Liver (tissue), 9 donors: ENCODE results near the gene HPRT1. TPM values are rescaled to one million over a fixed set of nuclear protein-coding genes. Genes with fewer than 3 reads are reported as not detected.

Experiments used
- DNase-seq: peaks from one replicate; pipeline ENCODE4 v3.0.0-alpha.2; 2017; ENCODE audit warnings: low spot score
- H3K27ac ChIP-seq, 2 donors: one replicate each; pipeline ENCODE4 v1.7.0; 2013; ENCODE audit warnings: inconsistent platforms in 2 of 2, low read length in 2 of 2, control low read depth in 1 of 2, low read depth in 1 of 2, mild to moderate bottlenecking in 1 of 2
- H3K27me3 ChIP-seq, 4 donors: one replicate each; pipeline versions ENCODE4 v1.6.1 to v1.7.0; 2013; ENCODE audit warnings: low read length in 3 of 4, inconsistent platforms in 1 of 4, mild to moderate bottlenecking in 1 of 4, moderate library complexity in 1 of 4; ENCODE audit not compliant: control insufficient read depth in 4 of 4, insufficient read depth in 4 of 4
- H3K36me3 ChIP-seq, 4 donors: one replicate each; pipeline versions ENCODE4 v1.6.1 to v1.7.0; 2013; ENCODE audit warnings: low read length in 3 of 4, mild to moderate bottlenecking in 3 of 4, low read depth in 1 of 4, moderate library complexity in 1 of 4; ENCODE audit not compliant: control insufficient read depth in 4 of 4, insufficient read depth in 3 of 4
- H3K4me1 ChIP-seq, 4 donors: one replicate each; pipeline versions ENCODE4 v1.6.1 to v1.7.0; 2013; ENCODE audit warnings: low read length in 3 of 4, mild to moderate bottlenecking in 3 of 4, moderate library complexity in 1 of 4; ENCODE audit not compliant: control insufficient read depth in 4 of 4, insufficient read depth in 4 of 4
- H3K4me3 ChIP-seq, 3 donors: one replicate each; pipeline versions ENCODE4 v1.6.1 to v1.7.0; 2013; ENCODE audit warnings: low read length in 3 of 3, control low read depth in 1 of 3, low read depth in 1 of 3, mild to moderate bottlenecking in 1 of 3
- H3K9ac ChIP-seq, 2 donors: one replicate each; pipeline ENCODE4 v1.7.0; 2013; ENCODE audit warnings: low read length in 2 of 2, mild to moderate bottlenecking in 2 of 2, moderate library complexity in 2 of 2, control low read depth in 1 of 2, low read depth in 1 of 2
- H3K9me3 ChIP-seq, 4 donors: one replicate each; pipeline versions ENCODE4 v1.6.1 to v1.7.0; 2013; ENCODE audit warnings: low read length in 3 of 4; ENCODE audit not compliant: control insufficient read depth in 4 of 4
- EGR1 ChIP-seq, 2 donors: IDR thresholded peaks; 2 replicates each; pipeline ENCODE4 v1.6.1; 2016 to 2018; ENCODE audit warnings: antibody characterized with exemption in 2 of 2, low read depth in 2 of 2
- FOXA2 ChIP-seq: IDR thresholded peaks from 2 replicates; pipeline ENCODE4 v1.6.1; 2016; ENCODE audit warnings: antibody characterized with exemption
- GABPA ChIP-seq, 2 donors: IDR thresholded peaks in 1 of 2; conservative IDR thresholded peaks in 1 of 2; 2 replicates each; pipeline ENCODE4 v1.6.1; 2016; ENCODE audit warnings: antibody characterized with exemption in 2 of 2, mild to moderate bottlenecking in 1 of 2, moderate library complexity in 1 of 2
- HNF4A ChIP-seq, 2 donors: conservative IDR thresholded peaks; 2 replicates each; pipeline ENCODE4 v1.6.1; 2016; ENCODE audit warnings: antibody characterized with exemption in 2 of 2, mild to moderate bottlenecking in 2 of 2
- JUND ChIP-seq, 2 donors: IDR thresholded peaks; 2 replicates each; pipeline ENCODE4 v1.6.1; 2016; ENCODE audit warnings: antibody characterized with exemption in 2 of 2
- NR2F2 ChIP-seq: IDR thresholded peaks from 2 replicates; pipeline ENCODE4 v1.6.1; 2016; ENCODE audit warnings: antibody characterized with exemption
- RAD21 ChIP-seq, 2 donors: IDR thresholded peaks; 2 replicates each; pipeline ENCODE4 v1.6.1; 2016; ENCODE audit warnings: antibody characterized with exemption in 2 of 2, mild to moderate bottlenecking in 2 of 2
- RXRA ChIP-seq, 2 donors: IDR thresholded peaks; 2 replicates each; pipeline ENCODE4 v1.6.1; 2017 to 2018; ENCODE audit warnings: antibody characterized with exemption in 2 of 2, mild to moderate bottlenecking in 1 of 2
- SP1 ChIP-seq: IDR thresholded peaks from 2 replicates; pipeline ENCODE4 v1.6.1; 2018; ENCODE audit warnings: antibody characterized with exemption, mild to moderate bottlenecking
- TAF1 ChIP-seq: conservative IDR thresholded peaks from 2 replicates; pipeline ENCODE4 v1.6.1; 2016; ENCODE audit warnings: antibody characterized with exemption, mild to moderate bottlenecking
- YY1 ChIP-seq: IDR thresholded peaks from 2 replicates; pipeline ENCODE4 v1.6.1; 2016; ENCODE audit warnings: antibody characterized with exemption, mild to moderate bottlenecking
- WGBS: extraction: QIAGEN DNeasy Blood & Tissue Kit; methylation state at CpG from one replicate; pipeline ENCODE4 v1.1.7; 2013; 5-methylcytosine and 5-hydroxymethylcytosine counted together
- polyA plus RNA-seq, 2 donors: library from polyadenylated mRNA; stranded (reverse) in 1 of 2; unstranded in 1 of 2; fragments of 200-250 nt in 1 of 2; fragments of >200 nt in 1 of 2; fragmentation: Nextera tagmentation in 1 of 2; extraction: Ambion mirVana in 1 of 2; gene quantifications; one replicate each; pipeline versions ENCODE4 v1.2.1 to v1.2.3, GENCODE V29; 2013 to 2015
- total RNA-seq, 2 donors: library from RNA; depleted of rRNA; stranded (reverse); fragments of >200 nt; gene quantifications; one replicate each; pipeline ENCODE4 v1.2.3, GENCODE V29; 2014
- TF ChIP-seq, protein P1 (sequence below): IDR thresholded peaks from 2 replicates; pipeline ENCODE4 v1.6.1; 2016; ENCODE audit warnings: antibody characterized with exemption, mild to moderate bottlenecking
- TF ChIP-seq, protein P2 (sequence below): IDR thresholded peaks from 2 replicates; pipeline ENCODE4 v1.6.1; 2016; ENCODE audit warnings: antibody characterized with exemption
- TF ChIP-seq, protein P3 (sequence below): IDR thresholded peaks from 2 replicates; pipeline ENCODE4 v1.6.1; 2016; ENCODE audit warnings: antibody characterized with exemption
- TF ChIP-seq, protein P4 (sequence below): fragments of 150-350 bp; IDR thresholded peaks from 2 replicates; pipeline ENCODE4 v1.5.1; 2017; ENCODE audit warnings: improper control_type of control experiment, low read depth, low read length; ENCODE audit not compliant: missing input control
- donor health status: healthy.
- donor health status: healthy.
- donor health status: healthy.
- donor health status: healthy.
- donor health status: healthy.

Gene HPRT1
- total and polyA plus RNA-seq, 4 donors = 5.7 to 18.4 (median 12.1) TPM

DNA sequence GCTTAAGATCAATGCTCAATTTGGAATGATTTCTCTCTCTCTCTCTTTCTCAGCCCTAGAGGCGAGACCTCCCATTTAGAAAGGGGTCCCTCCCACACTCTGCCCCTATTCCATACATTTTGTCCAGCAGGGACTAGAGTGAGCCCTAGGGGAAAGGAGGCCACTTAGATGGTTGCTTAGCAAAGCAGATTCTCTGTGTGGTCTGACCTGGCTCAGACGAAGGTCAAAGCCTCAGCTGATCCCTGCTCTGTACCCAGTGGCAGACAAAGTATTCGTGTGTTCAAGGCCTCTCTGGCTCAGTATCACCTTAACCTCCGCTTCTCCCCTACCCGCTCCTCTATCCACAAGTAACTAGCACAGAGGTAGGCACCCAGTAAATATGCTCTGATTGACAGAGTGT is 78.4 kb downstream of the HPRT1 start (continued):
- no peak for TF ChIP-seq FOXA2
- TF ChIP-seq, protein P1, sequence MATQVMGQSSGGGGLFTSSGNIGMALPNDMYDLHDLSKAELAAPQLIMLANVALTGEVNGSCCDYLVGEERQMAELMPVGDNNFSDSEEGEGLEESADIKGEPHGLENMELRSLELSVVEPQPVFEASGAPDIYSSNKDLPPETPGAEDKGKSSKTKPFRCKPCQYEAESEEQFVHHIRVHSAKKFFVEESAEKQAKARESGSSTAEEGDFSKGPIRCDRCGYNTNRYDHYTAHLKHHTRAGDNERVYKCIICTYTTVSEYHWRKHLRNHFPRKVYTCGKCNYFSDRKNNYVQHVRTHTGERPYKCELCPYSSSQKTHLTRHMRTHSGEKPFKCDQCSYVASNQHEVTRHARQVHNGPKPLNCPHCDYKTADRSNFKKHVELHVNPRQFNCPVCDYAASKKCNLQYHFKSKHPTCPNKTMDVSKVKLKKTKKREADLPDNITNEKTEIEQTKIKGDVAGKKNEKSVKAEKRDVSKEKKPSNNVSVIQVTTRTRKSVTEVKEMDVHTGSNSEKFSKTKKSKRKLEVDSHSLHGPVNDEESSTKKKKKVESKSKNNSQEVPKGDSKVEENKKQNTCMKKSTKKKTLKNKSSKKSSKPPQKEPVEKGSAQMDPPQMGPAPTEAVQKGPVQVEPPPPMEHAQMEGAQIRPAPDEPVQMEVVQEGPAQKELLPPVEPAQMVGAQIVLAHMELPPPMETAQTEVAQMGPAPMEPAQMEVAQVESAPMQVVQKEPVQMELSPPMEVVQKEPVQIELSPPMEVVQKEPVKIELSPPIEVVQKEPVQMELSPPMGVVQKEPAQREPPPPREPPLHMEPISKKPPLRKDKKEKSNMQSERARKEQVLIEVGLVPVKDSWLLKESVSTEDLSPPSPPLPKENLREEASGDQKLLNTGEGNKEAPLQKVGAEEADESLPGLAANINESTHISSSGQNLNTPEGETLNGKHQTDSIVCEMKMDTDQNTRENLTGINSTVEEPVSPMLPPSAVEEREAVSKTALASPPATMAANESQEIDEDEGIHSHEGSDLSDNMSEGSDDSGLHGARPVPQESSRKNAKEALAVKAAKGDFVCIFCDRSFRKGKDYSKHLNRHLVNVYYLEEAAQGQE = no peak

DNA sequence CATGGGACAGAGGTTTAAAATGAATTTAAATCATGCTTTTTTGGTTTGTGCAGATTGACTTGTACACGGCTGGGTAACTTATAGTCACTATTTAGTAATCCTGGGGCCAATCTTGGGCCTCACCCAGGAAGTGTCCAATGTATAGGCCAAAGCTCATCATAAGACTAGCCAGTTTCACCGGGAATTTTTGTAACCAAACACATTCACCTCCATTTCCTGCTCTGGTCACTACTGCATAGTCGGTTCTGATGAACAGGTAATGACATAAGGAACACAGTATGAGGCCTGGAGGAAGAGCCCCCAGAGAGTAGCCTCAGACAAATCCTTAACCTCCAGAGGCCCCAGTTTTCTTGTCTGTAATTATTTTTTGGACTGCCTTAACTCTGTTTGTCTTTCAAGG is 81.9 kb downstream of the HPRT1 start:
- Histone ChIP-seq H3K9me3 (no peaks in the 10 kb centered on the region), H3K27ac (no peak overlapping the region), H3K4me1 (peaks cover 0 to 2% (median under 1%) of the 10 kb centered on the region in 4 donors), H3K9ac (no peak overlapping the region), H3K27me3 (peaks cover 0 to 10% (median 1%) of the 10 kb centered on the region in 4 donors), H3K4me3 (no peak overlapping the region), H3K36me3 (no peaks in the 10 kb centered on the region)
- 72% methylated on average over 3 of the region's 3 CpGs for WGBS
- no peak for DNase-seq
- TF ChIP-seq HNF4A (conservative IDR thresholded peaks at IDR 0.05) = no peak
- TF ChIP-seq, protein P2, sequence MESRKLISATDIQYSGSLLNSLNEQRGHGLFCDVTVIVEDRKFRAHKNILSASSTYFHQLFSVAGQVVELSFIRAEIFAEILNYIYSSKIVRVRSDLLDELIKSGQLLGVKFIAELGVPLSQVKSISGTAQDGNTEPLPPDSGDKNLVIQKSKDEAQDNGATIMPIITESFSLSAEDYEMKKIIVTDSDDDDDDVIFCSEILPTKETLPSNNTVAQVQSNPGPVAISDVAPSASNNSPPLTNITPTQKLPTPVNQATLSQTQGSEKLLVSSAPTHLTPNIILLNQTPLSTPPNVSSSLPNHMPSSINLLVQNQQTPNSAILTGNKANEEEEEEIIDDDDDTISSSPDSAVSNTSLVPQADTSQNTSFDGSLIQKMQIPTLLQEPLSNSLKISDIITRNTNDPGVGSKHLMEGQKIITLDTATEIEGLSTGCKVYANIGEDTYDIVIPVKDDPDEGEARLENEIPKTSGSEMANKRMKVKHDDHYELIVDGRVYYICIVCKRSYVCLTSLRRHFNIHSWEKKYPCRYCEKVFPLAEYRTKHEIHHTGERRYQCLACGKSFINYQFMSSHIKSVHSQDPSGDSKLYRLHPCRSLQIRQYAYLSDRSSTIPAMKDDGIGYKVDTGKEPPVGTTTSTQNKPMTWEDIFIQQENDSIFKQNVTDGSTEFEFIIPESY = no peak
- no peak for TF ChIP-seq NR2F2

DNA sequence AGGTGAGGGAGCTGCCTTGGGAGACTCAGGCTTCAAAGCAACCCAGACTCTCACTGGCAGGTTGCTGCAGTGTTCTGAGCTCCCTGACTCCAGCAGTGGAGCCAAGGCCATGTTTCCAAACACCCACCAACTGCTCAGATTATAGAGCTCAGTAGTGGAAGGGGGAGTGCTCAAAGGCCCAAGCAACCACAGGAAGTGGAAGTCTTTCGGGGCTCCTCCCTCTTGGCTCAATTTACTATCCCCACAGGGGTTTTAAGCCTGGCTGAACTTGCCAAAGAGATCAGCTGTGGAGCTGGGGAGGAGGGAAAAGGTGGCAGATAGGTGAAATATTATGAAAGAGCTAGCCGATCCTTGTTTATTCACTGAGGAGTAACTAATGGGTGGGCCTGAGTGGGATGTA is 82.5 kb downstream of the HPRT1 start:
- TF ChIP-seq, protein P3, sequence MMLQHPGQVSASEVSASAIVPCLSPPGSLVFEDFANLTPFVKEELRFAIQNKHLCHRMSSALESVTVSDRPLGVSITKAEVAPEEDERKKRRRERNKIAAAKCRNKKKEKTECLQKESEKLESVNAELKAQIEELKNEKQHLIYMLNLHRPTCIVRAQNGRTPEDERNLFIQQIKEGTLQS = no peak
- TF ChIP-seq JUND (IDR thresholded peaks at IDR 0.05) (no peak), TAF1 (no peak), YY1 (no peak), RXRA (IDR thresholded peaks at IDR 0.05) (no peak), RAD21 (IDR thresholded peaks at IDR 0.05) (no peak), SP1 (no peak), HNF4A (conservative IDR thresholded peaks at IDR 0.05) (no peak), GABPA (IDR thresholded peaks at IDR 0.05 in 1 of 2, conservative IDR thresholded peaks at IDR 0.05 in 1 of 2) (no peak), EGR1 (IDR thresholded peaks at IDR 0.05; ENCODE audit: low read depth in 2 of 2) (no peak)
- TF ChIP-seq, protein P4, sequence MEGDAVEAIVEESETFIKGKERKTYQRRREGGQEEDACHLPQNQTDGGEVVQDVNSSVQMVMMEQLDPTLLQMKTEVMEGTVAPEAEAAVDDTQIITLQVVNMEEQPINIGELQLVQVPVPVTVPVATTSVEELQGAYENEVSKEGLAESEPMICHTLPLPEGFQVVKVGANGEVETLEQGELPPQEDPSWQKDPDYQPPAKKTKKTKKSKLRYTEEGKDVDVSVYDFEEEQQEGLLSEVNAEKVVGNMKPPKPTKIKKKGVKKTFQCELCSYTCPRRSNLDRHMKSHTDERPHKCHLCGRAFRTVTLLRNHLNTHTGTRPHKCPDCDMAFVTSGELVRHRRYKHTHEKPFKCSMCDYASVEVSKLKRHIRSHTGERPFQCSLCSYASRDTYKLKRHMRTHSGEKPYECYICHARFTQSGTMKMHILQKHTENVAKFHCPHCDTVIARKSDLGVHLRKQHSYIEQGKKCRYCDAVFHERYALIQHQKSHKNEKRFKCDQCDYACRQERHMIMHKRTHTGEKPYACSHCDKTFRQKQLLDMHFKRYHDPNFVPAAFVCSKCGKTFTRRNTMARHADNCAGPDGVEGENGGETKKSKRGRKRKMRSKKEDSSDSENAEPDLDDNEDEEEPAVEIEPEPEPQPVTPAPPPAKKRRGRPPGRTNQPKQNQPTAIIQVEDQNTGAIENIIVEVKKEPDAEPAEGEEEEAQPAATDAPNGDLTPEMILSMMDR = no peak
- TF ChIP-seq, protein P2 = no peak
- TF ChIP-seq, protein P1 = no peak
- no peak overlapping the region for H3K9ac ChIP-seq
- peaks cover 0 to 10% (median 1%) of the 10 kb centered on the region in 4 donors for H3K27me3 ChIP-seq
- H3K27ac ChIP-seq = no peak overlapping the region
- no peaks in the 10 kb centered on the region for H3K36me3 ChIP-seq
- H3K4me3 ChIP-seq = no peak overlapping the region
- WGBS = 39% methylated on average over 2 of the region's 2 CpGs
- DNase-seq = no peak
- no peaks in the 10 kb centered on the region for H3K9me3 ChIP-seq
- peaks cover 0 to 2% (median under 1%) of the 10 kb centered on the region in 4 donors for H3K4me1 ChIP-seq
